A549 (cell line): ENCODE measurements around the gene CFAP77.

Experiments
- CEBPB ChIP-seq, 2 experiments: fragments of >200 bp in 1 of 2; sonication (Bioruptor Twin) in 1 of 2; formaldehyde crosslinking in 1 of 2; IDR thresholded peaks; 2 replicates each; pipeline ENCODE4 v1.6.1; 2012 to 2016
- CTCF ChIP-seq: fragments of >200 bp; sonication (Bioruptor Twin); formaldehyde crosslinking; IDR thresholded peaks from 3 replicates; pipeline ENCODE4 v1.5.1; 2016
- HOXA7 ChIP-seq: fragments of 250-450 bp; sonication (Bioruptor Pico); IDR thresholded peaks from 2 replicates; pipeline ENCODE4 v1.5.0; 2020; ENCODE audit warnings: mild to moderate bottlenecking, moderate library complexity
- POLR2A ChIP-seq: IDR thresholded peaks from 2 replicates; pipeline ENCODE4 v1.6.1; 2012; ENCODE audit warnings: mild to moderate bottlenecking, low read length

DNA sequence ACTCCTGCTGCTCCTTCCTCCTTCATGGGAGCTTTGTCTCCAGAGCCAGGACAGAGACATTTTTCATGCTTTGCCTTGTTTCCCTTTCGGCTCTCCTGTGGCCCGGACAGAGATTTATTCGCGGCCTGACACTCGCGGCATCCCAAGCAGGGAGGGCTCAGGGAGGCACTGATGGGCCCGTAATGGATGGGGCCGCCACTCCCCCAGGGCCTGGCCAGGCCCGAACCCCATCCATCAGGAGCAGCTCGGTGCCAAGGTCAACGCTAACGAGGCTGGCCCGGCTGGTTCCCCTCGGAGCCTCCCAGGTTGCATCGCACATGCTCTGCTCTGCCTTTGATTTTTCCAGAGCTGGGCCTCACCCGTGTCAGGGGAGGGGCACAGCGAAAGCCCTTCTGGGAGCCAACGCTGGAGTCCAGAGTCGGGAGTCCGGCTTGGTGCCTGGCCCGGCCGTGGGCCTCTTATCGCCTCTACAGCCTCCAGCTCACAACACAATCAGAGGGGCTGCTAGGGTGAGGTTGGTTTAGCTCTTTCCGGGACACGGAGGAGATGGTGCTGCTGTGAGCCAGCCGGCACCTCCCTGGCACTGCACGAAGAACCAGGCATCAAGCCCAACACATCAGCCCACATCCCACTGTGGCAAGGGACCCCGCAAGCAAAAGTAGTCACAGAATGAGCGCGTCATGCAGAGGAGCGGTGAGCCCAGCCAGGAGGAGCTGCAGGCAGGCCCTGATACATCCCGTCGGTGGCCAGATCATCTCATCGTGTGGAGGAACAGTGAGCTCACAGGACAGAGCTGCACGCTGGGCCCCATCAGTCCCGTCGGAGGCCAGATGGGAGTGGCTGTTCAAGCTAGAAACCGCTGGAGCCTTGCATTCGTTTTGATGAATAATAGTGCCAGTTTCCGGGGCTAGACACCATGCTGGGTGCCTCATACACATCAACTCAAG, 100.2 kb downstream of the CFAP77 start:
- TF ChIP-seq CEBPB (IDR thresholded peaks at IDR 0.05) = no peak
- no peak for TF ChIP-seq POLR2A
- TF ChIP-seq HOXA7 = no peak
- no peak for TF ChIP-seq CTCF
